Left lobe of liver (tissue), 2 donors: ENCODE measurements around the gene TCOF1. TPM values are rescaled to one million over a fixed set of nuclear protein-coding genes. Genes with fewer than 3 reads are reported as not detected.

Source experiments
- ATAC-seq: fragments of 200-7000 bp; cut with Tn5 transposase; one replicate; pipeline ENCODE4 v1.9.1; 2020; ENCODE audit warnings: mild to moderate bottlenecking, moderate library complexity
- DNase-seq: peaks from one replicate; pipeline ENCODE4 v3.0.0-alpha.2; 2020; ENCODE audit warnings: low spot score
- total RNA-seq: library from RNA; stranded (reverse); gene quantifications from one replicate; pipeline ENCODE4 v1.2.1, GENCODE V29; 2021
- donor health status: DM: no; HTN: no; CAD: no; lungs with moderate emphysema.
- donor health status: DM: no; HTN: yes; CAD: no.

Gene TCOF1
- total RNA-seq, 1 donor from 2014 or later: 9.9 TPM

DNA sequence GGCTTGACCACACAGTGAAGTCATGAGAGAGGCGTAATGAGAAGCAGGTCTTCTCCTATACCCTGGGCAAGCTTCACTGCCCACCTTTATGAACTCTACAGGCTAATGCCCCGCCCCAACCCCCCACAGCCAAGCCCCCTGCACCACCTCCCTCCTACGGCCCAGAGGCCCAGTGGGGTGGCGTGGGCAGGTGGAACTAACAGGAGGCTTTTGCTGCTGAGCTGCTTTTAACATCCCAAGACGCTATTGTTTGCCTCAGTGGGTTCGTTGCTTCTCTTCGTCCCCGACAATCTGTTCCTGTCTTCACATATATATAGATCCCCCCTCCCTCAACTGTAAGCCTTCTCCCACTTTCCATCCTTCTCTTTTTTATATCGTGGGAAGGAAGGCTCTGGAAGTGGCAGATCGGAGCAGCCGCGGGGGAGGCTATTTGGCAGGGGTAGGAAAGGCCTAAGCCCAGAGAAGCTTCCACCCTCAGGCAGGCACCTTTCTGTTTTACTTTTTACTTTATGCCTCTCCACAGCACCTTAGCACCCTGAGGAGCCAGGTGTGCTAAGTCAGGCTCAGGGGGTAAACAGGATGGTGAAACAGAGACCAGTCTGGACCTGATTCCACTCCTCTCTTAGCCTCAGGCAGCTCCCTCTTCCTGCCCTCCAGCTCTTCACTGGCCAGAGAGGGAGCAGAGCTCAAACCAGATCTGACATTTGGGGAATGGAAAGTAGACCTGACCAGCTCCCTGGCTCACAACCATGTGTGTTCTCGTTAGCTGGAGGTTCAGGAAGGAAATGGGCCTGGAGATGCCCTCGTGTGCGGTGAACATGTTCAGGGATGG is 28.7 kb downstream of the TCOF1 start:
- DNase-seq (no peak), ATAC-seq (no peak)

- DNase-seq (no peak), ATAC-seq (no peak)
These were observed 32.2 kb downstream of the TCOF1 start for GRCh38 chr5:150389531-150390266.

DNA sequence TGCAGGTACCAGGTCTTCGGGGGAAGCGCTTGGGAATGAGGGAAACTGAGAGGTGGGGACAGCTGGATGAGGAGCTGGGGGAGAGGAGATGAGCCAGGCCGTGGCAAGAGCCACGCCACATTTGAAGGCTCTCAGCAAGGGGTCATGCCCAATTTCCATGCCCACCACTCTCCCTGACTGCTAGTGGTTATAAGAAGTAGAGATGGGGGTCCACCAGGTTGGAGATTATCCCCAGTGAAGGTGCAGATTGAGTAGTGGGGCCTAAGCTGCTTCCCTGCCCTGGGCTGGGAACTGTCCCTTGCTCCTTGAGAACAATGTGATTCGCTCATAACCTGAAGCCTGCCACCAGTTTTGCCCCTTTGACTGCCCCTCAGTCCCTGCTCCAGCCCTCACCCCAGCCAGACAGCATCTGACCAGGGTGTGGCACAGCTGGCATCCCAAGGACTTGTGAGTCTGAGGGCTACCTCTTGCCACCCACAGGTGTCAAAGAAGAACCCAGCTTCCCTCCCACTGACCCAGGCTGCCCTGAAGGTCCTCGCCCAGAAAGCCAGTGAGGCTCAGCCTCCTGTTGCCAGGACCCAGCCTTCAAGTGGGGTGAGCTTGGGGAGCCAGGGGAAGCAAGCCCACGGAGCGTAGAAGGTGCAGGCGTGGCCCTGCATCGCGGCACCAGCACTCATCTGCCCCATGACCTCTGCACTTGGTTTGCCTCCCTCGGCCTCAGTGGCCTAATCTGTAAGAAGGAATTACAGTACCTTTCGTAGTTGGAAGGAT is 33.8 kb downstream of the TCOF1 start:
- ATAC-seq (no peak), DNase-seq (no peak)

GRCh38 chr5:150391986-150392385 is 34.5 kb downstream of the TCOF1 start:
- ATAC-seq (no peak), DNase-seq (no peak)

GRCh38 chr5:150392680-150393079 is 35.2 kb downstream of the TCOF1 start:
- no peak for ATAC-seq
- DNase-seq: no peak

- DNase-seq (no peak), ATAC-seq (no peak)
These were observed 35.7 kb downstream of the TCOF1 start for GRCh38 chr5:150393096-150393645.

GRCh38 chr5:150394131-150394530 is 36.6 kb downstream of the TCOF1 start:
- no peak for DNase-seq
- no peak for ATAC-seq

- DNase-seq (no peak), ATAC-seq (no peak)
These were observed 37.6 kb downstream of the TCOF1 start for GRCh38 chr5:150394912-150395687.

GRCh38 chr5:150395688-150395975 is 38.1 kb downstream of the TCOF1 start:
- DNase-seq (no peak), ATAC-seq (no peak)

DNA sequence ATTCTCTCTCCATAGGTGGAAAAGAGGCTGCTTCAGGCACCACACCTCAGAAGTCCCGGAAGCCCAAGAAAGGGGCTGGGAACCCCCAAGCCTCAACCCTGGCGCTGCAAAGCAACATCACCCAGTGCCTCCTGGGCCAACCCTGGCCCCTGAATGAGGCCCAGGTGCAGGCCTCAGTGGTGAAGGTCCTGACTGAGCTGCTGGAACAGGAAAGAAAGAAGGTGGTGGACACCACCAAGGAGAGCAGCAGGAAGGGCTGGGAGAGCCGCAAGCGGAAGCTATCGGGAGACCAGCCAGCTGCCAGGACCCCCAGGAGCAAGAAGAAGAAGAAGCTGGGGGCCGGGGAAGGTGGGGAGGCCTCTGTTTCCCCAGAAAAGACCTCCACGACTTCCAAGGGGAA is 38.8 kb downstream of the TCOF1 start:
- no peak for ATAC-seq
- DNase-seq: no peak

DNA sequence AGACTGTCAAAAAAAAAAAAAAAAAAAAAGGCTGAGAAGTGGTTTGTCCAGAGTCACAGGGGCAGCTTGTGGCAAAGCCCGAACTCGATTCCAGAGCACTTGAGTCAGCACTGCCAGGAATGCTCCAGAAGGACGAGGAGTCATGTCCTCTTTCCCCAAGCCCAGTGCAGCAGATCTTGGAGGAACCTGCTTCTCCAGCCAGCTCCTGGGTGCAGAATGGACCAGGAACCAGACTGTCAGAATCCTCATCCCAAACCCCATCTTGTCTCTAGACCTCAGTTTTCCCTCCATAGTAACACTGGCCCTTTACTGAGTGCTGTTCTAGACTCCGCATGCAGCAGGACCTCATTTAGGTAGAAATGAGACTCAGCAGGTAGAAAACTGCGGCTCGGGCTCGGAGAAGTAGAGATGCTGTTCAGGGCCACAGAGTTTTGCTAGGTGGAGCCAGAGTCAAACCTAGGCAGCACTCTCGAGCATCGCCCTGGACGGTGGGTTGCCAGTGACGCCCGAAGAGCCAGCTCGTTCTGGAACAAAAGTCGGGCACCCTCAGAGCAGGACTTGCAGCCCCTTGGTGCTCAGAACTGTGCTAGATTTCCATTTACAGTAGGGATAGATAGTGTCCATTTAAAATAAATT is 39.8 kb downstream of the TCOF1 start:
- DNase-seq (no peak), ATAC-seq (no peak)

- DNase-seq (no peak), ATAC-seq (no peak)
These were observed 40.6 kb downstream of the TCOF1 start for GRCh38 chr5:150397782-150398721.

GRCh38 chr5:150398722-150399523 is 41.4 kb downstream of the TCOF1 start:
- peak; percentile 18 for ATAC-seq

DNA sequence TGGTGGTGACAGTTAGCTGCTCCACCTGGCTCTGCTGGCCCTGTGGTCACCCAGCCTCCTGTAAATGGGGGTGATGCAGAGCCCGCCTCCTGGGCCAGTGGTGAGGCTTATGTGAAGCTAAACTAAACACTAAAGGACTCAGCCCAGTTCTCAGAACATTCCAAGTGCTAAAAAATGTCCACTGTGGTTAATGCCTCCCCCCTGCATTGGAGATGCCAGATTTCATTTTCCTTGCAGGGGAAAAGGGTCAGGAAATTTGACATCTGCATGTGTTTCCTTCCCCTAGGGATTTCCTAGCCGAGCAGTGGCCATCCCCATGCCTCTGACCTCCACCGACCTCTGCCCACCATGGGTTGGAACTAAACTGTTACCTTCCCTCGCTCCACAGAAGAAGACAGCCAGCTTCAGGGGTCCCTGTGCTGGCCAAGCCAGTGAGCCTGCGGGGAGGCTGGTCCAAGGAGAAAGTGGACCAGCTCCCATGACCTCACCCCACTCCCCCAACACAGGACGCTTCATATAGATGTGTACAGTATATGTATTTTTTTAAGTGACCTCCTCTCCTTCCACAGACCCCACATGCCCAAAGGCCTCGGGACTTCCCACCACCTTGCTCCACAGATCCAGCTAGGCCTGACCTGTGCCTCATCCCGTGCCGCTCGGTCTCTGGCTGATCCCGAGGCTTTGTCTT is 42.2 kb downstream of the TCOF1 start:
- DNase-seq: no peak
- no peak for ATAC-seq

More at GRCh38 chr5:150398722-150399523, 41.4 kb downstream of the TCOF1 start:
- DNase-seq: no peak

DNA sequence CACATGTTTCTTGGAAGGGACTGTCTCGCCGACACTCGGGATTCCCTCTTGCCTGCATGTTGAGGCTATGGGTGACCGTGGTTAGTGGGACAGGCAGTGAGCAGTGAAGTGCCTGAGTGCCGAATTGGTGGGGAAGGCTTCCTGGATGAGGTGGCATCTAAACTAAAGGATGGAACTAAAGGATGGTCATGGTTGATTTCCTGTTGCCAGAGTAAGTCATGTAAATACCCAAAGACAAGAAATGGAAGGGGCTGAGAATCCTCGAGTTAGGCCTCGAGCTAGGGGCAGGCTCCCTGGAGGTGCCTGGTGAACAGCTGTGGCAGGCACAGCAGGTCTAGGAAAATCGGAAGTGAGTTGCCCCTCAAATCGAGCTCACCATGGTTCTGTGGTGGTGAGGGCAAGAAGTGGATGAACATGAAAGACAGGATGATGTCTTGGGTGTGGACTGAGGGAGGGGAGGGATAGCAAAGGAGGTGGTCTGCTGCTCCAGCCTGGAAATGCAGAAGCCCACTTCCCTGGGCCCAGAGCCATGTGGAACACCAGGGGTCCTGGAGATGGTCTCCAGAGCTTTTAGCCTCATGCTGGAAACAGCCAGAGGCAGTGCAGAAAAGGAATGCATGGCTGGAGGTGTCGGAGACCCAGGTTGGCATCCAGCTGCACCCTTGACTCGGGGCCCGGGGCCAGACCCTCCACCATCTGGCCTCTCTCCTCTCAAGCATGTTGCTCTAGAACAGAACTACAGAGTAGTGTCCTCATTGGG is 43.0 kb downstream of the TCOF1 start:
- ATAC-seq (no peak), DNase-seq (no peak)

- DNase-seq (no peak), ATAC-seq (no peak)
These were observed 43.5 kb downstream of the TCOF1 start for GRCh38 chr5:150401076-150401375.
